GM10847 (cell line): ENCODE measurements around the gene HSP90AA1.

Experiments
- POLR2A ChIP-seq: IDR thresholded peaks from 2 replicates; pipeline ENCODE4 v1.6.1; 2011; ENCODE audit not compliant: insufficient read length; ENCODE audit errors: extremely low read depth

HSP90AA1 gene

GRCh38 chr14:102078831-102079699, 7.8 kb downstream of the HSP90AA1 start:
- no peak for TF ChIP-seq POLR2A

DNA sequence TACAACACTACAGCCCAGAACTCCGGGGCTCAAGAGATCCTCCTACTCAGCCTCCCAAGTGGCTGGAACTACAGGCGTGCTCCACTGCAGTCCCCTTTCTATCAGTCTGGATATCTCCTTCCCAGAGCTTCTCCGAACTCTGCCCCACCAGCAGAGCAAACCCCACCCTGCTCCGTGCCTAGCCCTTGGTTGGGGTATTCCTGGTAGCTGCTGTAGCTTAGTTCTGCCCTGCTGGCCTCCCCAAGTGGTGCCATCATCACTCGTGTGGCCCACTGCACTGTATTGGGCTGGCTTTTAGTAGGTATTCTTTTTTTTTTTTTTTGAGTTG, 9.5 kb downstream of the HSP90AA1 start:
- no peak for TF ChIP-seq POLR2A

GRCh38 chr14:102075155-102075554, 11.7 kb downstream of the HSP90AA1 start:
- no peak for TF ChIP-seq POLR2A

DNA sequence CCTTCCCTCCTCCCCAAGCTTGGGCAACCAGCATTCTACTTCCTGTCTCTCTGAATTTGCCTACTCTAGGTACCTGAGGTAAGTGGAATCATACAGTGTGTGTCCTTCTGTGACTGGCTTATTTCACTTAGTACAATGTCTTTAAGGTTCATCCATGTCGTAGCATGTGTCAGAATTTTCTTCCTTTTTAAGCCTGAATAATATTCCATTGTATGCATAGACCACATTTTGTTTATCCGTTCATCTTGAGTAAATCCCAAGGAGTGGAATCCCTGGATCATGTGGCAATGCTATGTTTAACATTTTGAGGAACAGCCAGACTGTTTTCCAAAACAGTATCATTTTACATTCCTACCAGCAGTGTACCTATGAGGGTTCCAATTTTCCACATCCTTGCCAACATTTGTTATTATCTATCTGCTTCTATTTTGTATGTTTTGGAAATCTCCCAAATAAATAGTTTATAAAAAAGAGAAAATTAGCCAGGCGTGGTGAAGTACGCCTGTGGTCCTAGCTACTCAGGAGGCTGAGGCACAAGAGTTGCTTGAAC, 12.4 kb downstream of the HSP90AA1 start:
- no peak for TF ChIP-seq POLR2A

DNA sequence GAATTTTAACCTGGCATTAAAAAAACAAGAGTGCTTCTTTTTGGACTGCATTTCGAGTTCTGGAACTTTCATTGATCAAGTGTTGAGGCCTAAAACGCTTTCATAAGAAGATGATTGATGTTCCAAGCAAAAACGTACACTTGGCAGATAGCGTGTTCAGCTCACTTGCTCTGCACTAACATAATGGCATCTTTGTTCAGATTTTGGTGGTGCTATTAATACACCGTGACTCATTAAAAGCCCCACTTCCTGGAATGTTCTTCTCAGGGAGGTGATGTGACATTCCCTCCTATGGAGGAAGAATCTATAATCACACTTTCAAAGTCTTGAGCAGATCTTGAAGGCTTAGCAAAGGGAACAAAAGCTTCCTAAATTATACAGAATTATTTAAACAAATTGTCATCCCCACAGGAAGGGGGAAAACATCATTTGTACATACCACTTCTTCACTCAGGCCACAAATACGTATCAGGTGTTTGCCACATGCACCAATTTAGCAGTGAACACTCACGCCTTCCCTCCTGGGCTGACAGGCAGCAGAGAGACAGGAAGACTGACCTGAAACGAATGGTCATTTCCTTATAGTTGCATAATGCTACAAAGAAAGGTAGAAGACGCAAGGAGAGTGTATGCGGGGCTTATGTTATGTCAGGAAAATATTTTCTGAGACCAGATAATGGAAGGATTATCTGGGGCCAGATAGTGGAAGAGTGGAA, 15.4 kb downstream of the HSP90AA1 start:
- no peak for TF ChIP-seq POLR2A

DNA sequence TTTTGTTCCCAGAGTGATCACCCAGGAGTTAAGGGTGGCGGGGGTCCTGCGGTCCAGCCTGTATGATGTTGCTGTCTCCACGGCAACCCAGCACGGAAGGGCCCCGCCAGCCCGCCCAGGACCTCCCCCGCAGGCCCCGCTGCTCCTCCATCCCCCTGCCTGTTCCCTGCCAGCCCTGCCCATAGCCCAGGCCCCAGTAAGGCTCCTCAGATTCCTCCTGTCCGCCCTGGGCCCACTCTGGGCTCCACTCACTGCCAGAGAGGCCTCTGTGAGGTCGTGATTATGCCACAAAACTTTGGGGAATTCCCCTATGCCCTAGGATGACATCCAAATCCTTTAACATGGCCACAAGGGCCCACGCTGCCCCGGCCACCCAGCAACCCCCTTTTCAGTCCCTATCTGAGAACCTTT, 20.8 kb downstream of the HSP90AA1 start:
- TF ChIP-seq POLR2A, result no peak

- no peak for TF ChIP-seq POLR2A
These were observed 22.9 kb downstream of the HSP90AA1 start for GRCh38 chr14:102063808-102064429.

DNA sequence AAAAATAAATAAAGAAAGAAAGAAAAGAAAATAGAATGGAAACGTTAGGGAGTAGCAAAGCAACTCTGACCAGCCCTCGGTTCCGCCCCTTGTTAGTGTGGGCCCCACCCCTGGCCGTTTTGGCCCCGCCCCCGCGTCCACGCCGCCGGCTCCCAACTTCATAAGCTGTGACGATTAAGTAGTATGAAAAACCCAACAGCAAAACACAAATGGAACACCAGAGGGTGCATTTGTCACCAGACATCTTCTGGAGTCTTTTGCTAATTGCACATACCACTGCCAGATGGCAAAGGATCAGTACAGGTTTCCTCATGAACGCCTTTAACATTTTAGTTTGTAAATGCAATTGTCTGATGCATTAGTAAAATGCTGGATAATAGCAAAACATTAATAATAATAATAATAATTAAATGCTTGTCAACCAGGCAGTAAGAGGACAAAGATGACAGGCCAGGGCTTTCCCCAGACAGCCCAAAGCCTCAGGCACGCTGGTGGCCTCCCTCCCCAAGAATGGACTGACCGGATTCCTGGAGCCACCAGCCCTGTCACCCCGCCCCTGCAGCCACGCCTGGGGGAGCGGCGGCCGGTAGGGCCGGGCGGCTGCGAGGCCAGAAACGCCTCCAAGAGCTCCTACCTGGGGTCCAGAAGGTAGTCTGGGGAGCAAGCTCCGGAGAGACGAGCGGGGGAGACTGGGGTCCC, 23.6 kb downstream of the HSP90AA1 start:
- TF ChIP-seq POLR2A, result no peak

GRCh38 chr14:102058961-102059360, 27.9 kb downstream of the HSP90AA1 start:
- TF ChIP-seq POLR2A, result no peak

DNA sequence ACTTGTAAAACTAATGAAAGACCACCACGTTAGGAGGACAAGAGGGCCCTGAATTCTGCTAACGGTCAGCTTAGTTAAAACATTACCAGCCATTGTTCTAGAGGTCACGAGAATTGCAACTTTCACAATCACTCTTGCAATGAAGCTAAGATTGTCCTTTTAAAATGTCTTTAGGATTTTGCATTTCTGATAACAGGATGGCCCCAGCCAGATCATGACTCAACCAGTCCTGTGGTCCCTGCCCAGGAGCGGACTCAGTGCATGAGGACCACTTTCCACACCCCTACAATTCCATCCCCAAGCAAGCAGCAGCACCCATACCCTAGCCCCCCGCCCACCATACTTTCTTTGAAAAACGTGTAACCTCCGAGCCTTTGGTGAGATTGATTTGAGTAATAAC, 28.7 kb downstream of the HSP90AA1 start:
- no peak for TF ChIP-seq POLR2A

GRCh38 chr14:102057480-102058114, 29.2 kb downstream of the HSP90AA1 start:
- TF ChIP-seq POLR2A, result no peak

- no peak for TF ChIP-seq POLR2A
These were observed 30.0 kb downstream of the HSP90AA1 start for GRCh38 chr14:102056694-102057442.

DNA sequence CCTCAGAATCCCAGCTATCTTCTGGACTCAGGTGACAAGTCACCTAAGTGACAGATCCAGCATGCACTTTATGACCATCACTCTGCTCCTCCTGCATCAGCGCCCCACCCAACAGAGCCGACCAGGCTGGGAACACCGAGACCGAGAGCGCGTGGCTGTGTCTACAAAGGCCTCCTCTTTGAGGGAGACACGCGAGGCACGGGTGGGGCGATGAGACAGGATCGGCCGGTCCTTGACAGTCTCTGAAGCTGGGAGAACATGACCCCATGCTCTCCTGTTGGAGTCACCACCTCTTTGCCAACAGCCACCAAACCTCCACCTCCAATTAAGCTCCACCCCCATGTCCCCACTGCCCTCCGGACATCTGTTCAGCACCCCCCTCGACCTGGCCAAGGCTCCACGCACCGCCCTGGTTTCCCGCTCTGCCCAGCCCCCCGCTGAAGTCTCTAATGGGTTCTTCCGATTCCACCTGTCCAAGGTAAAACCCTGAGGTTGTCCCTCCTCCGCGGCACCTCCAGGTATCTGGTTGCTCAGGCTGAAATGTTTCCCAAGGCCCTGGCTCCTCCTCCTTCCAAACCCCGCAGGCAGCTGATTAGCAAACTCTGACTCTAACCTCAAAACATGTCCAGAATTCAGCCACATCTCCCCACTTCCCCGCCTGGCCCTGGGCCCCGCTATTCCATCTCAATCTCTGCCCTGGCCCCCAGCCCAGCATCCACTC, 31.5 kb downstream of the HSP90AA1 start:
- TF ChIP-seq POLR2A, result no peak
